Measurements from ENCODE around the gene NT5DC1.

GRCh38 chr6:116289876-116290275, 189.2 kb downstream of the NT5DC1 start:
- TF ChIP-seq CTCF (IDR thresholded peaks at IDR 0.05) = no peak
- TF ChIP-seq POLR2A (IDR thresholded peaks at IDR 0.05; ENCODE audit: low read length) = no peak
- TF ChIP-seq HMGXB4 (CRISPR knock-in tag; IDR thresholded peaks at IDR 0.05; ENCODE audit: borderline replicate concordance) = no peak
- no peak for TF ChIP-seq MAFK (IDR thresholded peaks at IDR 0.05; ENCODE audit: partially characterized antibody)

Measured in A549 (cell line).